GM18519 (cell line): ENCODE data around the gene CFAP45.
A peak's percentile ranks its signal among the peaks of the same experiment; 100 is the strongest.

Experiments used
- ATAC-seq: cut with Tn5 transposase; IDR thresholded peaks from one replicate; pipeline ENCODE4 v1.9.1; 2021; ENCODE audit warnings: mild to moderate bottlenecking, moderate library complexity; ENCODE audit not compliant: unreplicated experiment, low FRiP score

The CFAP45 gene

GRCh38 chr1:159859767-159860322 is 40.1 kb downstream of the CFAP45 start:
- ATAC-seq, result no peak

GRCh38 chr1:159857889-159858288 is 42.1 kb downstream of the CFAP45 start:
- no peak for ATAC-seq

DNA sequence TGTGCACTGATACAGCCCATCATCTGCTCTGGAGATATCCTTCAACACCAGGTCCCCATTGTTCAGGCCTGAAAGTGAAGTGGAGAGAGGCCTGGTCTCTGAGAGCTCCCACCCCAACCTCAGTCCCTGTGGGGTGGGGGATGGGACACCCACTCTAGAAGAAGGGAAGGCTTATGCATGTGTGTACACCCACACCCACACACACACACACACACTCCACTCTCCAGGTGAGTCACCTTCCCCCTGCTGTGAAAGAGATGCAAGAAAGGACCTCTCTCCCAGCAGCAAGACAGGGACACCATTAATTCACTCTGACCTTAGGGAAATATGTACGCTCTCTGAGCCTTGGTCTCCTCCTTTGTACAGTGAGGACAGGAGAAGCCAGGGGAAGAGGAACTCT is 43.4 kb downstream of the CFAP45 start:
- ATAC-seq, result no peak

DNA sequence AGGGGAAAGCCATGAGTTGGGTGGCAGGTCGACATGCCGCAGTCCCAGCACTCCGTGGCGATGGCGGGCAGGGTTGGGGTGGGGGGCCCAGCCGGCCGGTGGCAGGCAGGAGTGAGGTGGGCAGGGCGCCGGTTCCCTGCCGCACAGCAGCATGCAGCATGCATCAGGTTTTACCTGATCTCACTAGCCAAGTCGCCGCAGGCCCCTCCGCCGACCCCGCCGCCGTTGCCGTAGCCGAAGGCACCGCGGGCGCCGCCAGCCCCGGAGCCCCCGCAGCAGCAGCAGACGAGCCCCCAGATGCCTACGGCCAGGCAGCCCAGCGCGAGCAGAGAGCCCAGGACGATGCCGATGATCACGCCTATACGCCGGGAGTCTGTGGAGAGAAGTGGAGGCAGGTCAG is 44.3 kb downstream of the CFAP45 start:
- no peak for ATAC-seq

DNA sequence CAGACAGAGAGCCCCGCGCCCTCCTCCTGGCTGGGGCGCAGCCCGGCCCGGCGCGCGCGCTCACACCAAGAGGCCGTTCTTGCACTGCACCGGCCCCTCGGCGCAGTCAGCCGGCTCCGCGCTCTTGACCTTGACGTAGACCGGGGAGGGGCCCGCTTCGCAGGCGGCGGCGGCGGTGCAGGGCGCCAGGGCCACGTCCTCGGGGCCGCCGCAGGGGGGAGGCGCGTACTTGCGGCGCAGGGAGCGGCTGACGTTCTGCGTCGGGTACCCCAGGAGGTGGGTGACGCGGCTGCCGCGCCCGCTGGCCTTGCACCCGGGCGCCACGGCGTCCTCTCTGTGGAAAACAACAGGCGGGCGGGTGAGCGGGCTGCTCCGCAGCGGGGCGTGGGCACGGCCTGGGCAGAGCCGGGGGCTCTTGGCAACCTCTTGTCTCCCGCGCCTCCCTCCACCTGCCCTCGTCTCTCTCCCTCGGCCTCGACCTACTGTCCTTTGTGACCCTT is 45.2 kb downstream of the CFAP45 start:
- ATAC-seq, result peak; percentile 81

- ATAC-seq, result no peak
Measured at GRCh38 chr1:159854116-159854692, 45.8 kb downstream of the CFAP45 start.

GRCh38 chr1:159853417-159854115 is 46.4 kb downstream of the CFAP45 start:
- ATAC-seq, result no peak

- ATAC-seq, result no peak
Measured at GRCh38 chr1:159851407-159851806, 48.6 kb downstream of the CFAP45 start.

DNA sequence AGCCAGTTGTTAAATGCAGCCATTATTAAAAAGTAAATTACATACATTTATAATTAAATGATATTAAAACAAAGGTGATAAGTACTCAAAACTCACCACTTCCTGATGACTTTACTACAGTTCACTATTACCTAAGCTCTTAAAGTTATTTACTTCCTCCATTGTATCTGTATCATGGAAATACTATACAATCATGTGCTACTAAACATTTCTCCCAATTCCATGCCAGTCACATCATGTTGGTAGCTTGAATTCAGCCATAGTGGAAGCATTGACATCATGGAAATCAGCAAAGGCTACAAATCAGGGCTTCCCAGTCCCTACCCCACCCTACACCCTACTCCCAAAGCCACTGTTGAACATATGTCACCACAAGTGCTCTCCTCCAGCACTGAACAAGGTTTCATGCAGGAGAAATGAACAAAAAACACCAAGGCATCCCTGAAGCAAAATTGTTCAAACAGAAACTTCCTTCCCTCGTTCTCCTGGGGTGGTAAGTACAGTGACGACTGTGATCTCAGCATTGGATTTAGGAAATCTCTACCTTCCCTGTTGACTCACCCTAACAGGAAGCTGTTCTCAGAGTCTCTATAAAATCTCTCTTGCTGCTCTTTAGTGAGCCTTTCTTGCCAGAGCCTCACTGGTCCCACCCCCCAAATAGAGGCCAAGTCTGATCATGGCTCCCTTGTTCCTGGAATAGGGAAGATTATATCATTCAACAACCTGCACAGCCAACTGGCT is 50.2 kb downstream of the CFAP45 start:
- ATAC-seq, result no peak

- ATAC-seq, result no peak
Measured at GRCh38 chr1:159848326-159848725, 51.6 kb downstream of the CFAP45 start.

- ATAC-seq, result no peak
Measured at GRCh38 chr1:159847231-159847630, 52.7 kb downstream of the CFAP45 start.

DNA sequence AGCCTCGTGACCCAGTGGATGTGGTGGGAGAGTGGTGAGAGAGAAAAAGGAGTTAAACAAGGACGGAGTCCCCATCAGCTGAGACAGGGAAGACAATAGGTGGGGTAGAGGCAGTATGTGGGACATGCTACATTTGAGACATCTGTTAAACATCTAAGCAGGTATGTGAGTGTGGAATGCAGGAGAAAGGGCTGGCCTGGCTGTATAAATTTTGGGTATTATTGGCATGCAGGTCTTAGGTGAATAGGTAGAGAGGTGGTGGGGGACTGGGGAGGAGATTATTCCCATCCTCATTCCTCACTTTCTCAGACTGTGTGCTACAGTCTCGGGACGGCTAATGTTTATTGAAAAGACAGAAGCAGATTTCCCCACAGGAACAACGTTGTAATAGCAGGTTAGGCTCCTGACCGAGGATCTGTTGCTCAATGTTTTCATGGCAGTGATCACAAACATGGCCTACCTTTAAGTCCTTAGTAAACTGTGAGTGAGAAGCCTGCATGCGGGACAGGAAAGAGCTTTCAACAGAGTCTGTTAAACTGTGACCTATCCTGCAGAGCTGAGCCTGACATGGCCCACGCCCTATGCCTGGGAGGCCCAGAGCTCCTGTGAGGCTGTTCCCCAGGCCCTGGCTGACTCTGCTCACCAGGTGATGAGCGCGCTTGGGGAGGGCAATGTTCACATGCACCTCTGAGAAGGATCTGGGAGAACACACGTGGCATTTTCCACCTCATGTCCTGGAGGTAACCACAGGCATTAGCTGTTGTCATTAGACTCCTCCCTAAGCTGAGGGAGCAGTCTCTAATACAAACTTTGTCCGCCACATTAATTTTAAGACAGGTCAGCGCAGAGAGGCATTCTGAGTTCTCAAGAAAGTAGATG is 54.0 kb downstream of the CFAP45 start:
- ATAC-seq, result no peak

- no peak for ATAC-seq
Measured at GRCh38 chr1:159843459-159843858, 56.5 kb downstream of the CFAP45 start.

DNA sequence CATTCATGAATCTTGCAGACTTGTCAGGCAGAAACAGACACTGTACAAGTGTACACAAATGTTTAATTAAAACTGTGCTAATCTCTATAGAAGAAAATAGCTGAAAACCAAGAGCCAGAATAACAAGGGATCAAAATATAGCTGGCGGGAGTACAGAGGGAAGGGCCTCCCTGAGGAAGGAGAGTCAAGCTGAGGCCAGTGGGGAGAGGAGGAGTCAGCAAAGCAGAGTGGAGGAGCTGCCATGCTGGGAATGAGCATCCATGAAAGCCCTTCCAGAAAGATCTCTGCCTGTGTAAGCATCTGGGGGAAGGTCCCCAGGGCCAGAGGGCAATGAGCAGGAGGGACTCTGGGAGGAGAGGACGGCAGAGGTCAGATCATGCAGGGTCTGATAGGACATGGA is 58.2 kb downstream of the CFAP45 start:
- no peak for ATAC-seq

DNA sequence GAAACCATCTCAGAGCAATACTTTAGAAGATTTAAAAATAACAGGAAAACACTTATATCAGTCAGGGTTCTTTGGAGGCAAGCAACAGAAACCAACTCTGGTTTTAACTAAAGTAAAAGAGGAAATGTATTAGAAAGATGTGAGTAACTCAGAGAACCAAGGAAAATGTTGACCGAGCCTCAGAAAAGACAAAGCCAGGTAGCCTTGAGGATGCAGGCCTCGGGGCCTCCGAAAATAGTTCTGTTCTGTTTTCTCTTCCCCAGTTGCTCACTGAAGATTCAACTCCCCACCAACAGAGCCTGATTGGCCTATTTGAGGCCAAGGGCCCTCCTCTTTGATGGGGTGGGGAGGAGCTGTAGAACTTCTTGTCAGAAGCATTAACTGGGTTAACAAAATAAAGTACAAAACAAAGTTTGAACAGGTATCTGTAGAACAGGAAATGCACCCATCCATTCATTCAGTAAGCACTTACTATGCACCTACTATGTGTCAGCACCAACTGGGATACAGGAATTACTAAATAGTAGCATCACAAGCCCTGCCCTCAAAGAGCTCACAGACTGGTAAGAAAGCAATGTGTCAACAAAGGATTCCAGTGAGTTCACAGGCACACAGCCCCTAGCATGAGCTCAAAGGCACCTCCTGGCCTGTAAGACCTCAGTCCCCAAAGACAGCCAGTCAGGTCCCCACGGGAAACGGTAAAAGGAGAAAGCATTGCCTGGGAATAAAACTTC is 60.7 kb downstream of the CFAP45 start:
- ATAC-seq, result peak; percentile 49

DNA sequence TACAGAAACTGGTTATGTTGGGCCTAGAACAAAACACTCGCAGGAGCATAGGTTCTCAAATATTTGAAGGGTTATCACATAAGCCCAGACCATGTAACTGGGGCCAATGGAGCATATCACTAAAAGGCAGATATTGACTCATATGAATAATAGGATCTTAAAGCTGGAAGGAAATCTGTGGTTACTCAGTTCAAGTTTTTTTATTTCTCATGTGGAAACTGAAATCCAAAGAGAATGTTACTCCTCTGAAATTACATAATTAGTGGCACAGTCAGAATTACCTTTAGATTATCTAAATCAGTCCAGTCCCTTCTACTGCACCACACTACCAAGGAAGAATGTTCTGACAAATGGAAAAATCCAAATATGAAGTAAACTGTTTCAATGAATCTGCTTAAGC is 61.2 kb downstream of the CFAP45 start:
- ATAC-seq, result peak; percentile 69

- ATAC-seq, result no peak
Measured at GRCh38 chr1:159835862-159836525, 64.0 kb downstream of the CFAP45 start.

DNA sequence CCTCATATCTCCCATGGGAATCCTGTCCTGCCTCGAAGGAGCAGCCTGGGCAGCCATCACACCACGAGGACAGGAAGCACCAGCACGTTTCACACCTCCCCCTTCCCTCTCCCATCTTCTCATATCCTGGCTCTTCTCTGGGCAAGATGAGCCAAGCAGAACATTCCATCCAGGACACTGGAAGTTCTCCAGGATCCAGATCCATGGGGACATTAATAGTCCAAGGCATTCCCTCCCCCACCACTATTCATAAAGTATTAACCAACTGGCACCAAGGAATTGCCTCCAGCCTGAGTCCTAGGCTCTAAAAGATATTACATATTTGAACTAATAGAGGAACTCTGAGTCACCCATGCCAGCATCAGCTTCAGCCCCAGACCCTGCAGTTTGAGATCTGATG is 64.6 kb downstream of the CFAP45 start:
- no peak for ATAC-seq

DNA sequence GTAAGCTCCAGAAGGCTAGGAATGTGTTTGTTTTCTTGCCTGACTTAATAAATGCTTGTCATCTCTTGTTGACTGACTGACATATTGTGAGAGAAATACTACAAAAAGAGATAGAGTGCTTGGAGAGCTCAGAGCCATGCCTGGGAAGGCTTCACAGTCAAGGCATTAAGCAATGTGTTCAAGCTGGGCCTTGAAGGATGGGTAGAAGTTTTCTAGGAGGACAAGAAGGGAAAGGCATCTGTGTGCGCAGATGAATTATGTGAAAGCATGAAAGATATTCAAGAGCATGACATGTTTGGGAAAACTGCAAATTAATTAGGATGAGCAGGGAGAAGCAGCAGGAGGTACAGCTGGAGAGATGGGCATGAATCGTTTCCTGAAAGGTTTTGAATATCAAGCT is 67.7 kb downstream of the CFAP45 start:
- no peak for ATAC-seq
